ENCODE measurements around the gene HEG1. TPM values are rescaled to one million over a fixed set of nuclear protein-coding genes. Genes with fewer than 3 reads are reported as not detected.
A peak's percentile ranks its signal among the peaks of the same experiment; 100 is the strongest.

Gene HEG1
- total RNA-seq, 2 donors from 2014 or later, result 7.4 to 9.5 TPM

DNA sequence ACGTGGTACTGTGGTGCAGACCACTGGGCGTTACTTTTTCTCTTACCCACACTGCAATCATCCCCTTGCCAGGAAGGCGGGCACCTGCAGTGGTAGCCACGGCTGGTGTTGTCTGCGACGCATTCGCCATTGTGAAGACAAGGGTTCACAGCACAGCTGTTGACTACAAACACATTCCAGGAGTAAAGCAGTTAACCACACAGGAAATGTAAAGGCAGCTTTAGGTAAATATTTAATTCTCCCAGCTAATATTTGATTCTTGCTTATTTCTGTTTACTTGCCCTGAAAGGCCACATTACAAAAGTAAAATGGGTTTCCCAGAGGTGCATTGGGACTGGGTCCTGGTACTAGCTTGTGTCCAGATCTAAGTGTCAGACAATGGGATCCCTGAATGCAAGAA is 45.4 kb downstream of the HEG1 start:
- peaks cover 20% of the 10 kb centered on the region for H3K4me1 Mint-ChIP-seq (ENCODE audit: low read depth)
- no peak overlapping the region for H3K27ac Mint-ChIP-seq
- H3K27me3 Mint-ChIP-seq (ENCODE audit: low read depth), result no peaks in the 10 kb centered on the region
- ATAC-seq (replicated peaks in 1 of 2) (no peak), DNase-seq (no peak)
- peaks cover 5 to 15% of the 10 kb centered on the region in 2 donors for H3K36me3 Mint-ChIP-seq (ENCODE audit: insufficient read depth in 2 of 2)
- H3K9me3 Mint-ChIP-seq, result no peaks in the 10 kb centered on the region
- no peak overlapping the region for H3K4me3 Mint-ChIP-seq

- H3K4me1 Mint-ChIP-seq (ENCODE audit: low read depth), result peaks cover 28% of the 10 kb centered on the region
Measured at GRCh38 chr3:125008766-125009165, 47.0 kb downstream of the HEG1 start.

DNA sequence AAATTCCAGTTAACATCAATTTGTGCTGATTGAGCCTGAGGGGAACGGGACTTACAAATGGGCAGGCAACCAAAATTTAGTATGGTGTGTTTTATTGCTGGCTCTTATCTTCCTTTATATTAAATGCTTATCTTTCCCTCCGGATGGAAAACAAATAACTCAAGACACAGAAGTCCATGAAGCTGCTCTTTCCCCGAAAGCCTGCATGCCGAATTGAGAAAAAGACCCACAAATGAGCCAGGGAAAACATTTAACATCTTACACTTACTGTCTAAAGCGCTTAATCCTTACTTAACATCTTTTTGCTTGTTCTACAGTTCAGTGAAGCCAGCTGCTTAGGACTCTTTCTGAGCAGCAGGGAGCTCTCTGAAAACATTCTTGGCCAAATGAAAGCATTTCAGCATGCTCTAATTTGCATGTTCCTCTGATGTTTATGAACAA is 49.5 kb downstream of the HEG1 start:
- Mint-ChIP-seq H3K36me3 (ENCODE audit: insufficient read depth in 2 of 2) (peaks cover 0 to 7% of the 10 kb centered on the region in 2 donors), H3K4me1 (ENCODE audit: low read depth) (peaks cover 41% of the 10 kb centered on the region), H3K4me3 (no peak overlapping the region), H3K9me3 (no peaks in the 10 kb centered on the region), H3K27me3 (ENCODE audit: low read depth) (no peaks in the 10 kb centered on the region), H3K27ac (peak overlapping the region; percentile 36)
- ATAC-seq (replicated peaks in 1 of 2) (no peak), DNase-seq (no peak)

More at GRCh38 chr3:125008766-125009165, 47.0 kb downstream of the HEG1 start:
- Mint-ChIP-seq H3K4me3 (no peak overlapping the region), H3K36me3 (ENCODE audit: insufficient read depth in 2 of 2) (peaks cover 5 to 10% of the 10 kb centered on the region in 2 donors), H3K27me3 (ENCODE audit: low read depth) (no peaks in the 10 kb centered on the region), H3K27ac (no peak overlapping the region), H3K9me3 (no peaks in the 10 kb centered on the region)
- DNase-seq (no peak), ATAC-seq (replicated peaks in 1 of 2) (no peak)

- Mint-ChIP-seq H3K27ac (no peak overlapping the region), H3K4me3 (no peak overlapping the region), H3K4me1 (ENCODE audit: low read depth) (peaks cover 41% of the 10 kb centered on the region), H3K27me3 (ENCODE audit: low read depth) (no peaks in the 10 kb centered on the region), H3K36me3 (ENCODE audit: insufficient read depth in 2 of 2) (peaks cover 0 to 7% of the 10 kb centered on the region in 2 donors), H3K9me3 (no peaks in the 10 kb centered on the region)
- ATAC-seq (replicated peaks in 1 of 2) (no peak), DNase-seq (no peak)
Measured at GRCh38 chr3:125005676-125006075, 50.1 kb downstream of the HEG1 start.

GRCh38 chr3:125005222-125005621 is 50.6 kb downstream of the HEG1 start:
- no peak overlapping the region for H3K27ac Mint-ChIP-seq
- peaks cover 39% of the 10 kb centered on the region for H3K4me1 Mint-ChIP-seq (ENCODE audit: low read depth)
- peaks cover 0 to 7% of the 10 kb centered on the region in 2 donors for H3K36me3 Mint-ChIP-seq (ENCODE audit: insufficient read depth in 2 of 2)
- ATAC-seq (replicated peaks in 1 of 2) (no peak), DNase-seq (no peak)
- H3K9me3 Mint-ChIP-seq, result no peaks in the 10 kb centered on the region
- H3K4me3 Mint-ChIP-seq, result no peak overlapping the region
- no peaks in the 10 kb centered on the region for H3K27me3 Mint-ChIP-seq (ENCODE audit: low read depth)

- Mint-ChIP-seq H3K4me1 (ENCODE audit: low read depth) (peaks cover 34% of the 10 kb centered on the region), H3K27me3 (ENCODE audit: low read depth) (no peaks in the 10 kb centered on the region), H3K4me3 (no peak overlapping the region), H3K36me3 (ENCODE audit: insufficient read depth in 2 of 2) (peaks cover 0 to 3% of the 10 kb centered on the region in 2 donors), H3K27ac (no peak overlapping the region), H3K9me3 (no peaks in the 10 kb centered on the region)
- ATAC-seq (replicated peaks in 1 of 2), result no peak
- DNase-seq, result no peak
Measured at GRCh38 chr3:125003859-125004595, 51.8 kb downstream of the HEG1 start.

- H3K4me3 Mint-ChIP-seq, result no peak overlapping the region
- H3K4me1 Mint-ChIP-seq (ENCODE audit: low read depth), result peaks cover 34% of the 10 kb centered on the region
- peaks cover 0 to 3% of the 10 kb centered on the region in 2 donors for H3K36me3 Mint-ChIP-seq (ENCODE audit: insufficient read depth in 2 of 2)
- H3K27ac Mint-ChIP-seq, result no peak overlapping the region
- no peaks in the 10 kb centered on the region for H3K9me3 Mint-ChIP-seq
- ATAC-seq (replicated peaks in 1 of 2), result no peak
- no peaks in the 10 kb centered on the region for H3K27me3 Mint-ChIP-seq (ENCODE audit: low read depth)
- no peak for DNase-seq
Measured at GRCh38 chr3:125003369-125003853, 52.4 kb downstream of the HEG1 start.

- DNase-seq, result no peak
- no peak for ATAC-seq (replicated peaks in 1 of 2)
- Mint-ChIP-seq H3K4me3 (no peak overlapping the region), H3K27me3 (ENCODE audit: low read depth) (no peaks in the 10 kb centered on the region), H3K9me3 (no peaks in the 10 kb centered on the region), H3K36me3 (ENCODE audit: insufficient read depth in 2 of 2) (peaks cover 0 to 3% of the 10 kb centered on the region in 2 donors), H3K4me1 (ENCODE audit: low read depth) (peaks cover 34% of the 10 kb centered on the region), H3K27ac (no peak overlapping the region)
Measured at GRCh38 chr3:125002414-125003368, 53.1 kb downstream of the HEG1 start.

GRCh38 chr3:125001557-125002413 is 54.0 kb downstream of the HEG1 start:
- H3K9me3 Mint-ChIP-seq, result no peaks in the 10 kb centered on the region
- no peak overlapping the region for H3K27ac Mint-ChIP-seq
- peaks cover 34% of the 10 kb centered on the region for H3K4me1 Mint-ChIP-seq (ENCODE audit: low read depth)
- no peaks in the 10 kb centered on the region for H3K27me3 Mint-ChIP-seq (ENCODE audit: low read depth)
- no peak overlapping the region for H3K4me3 Mint-ChIP-seq
- no peak for DNase-seq
- no peak for ATAC-seq (replicated peaks in 1 of 2)
- H3K36me3 Mint-ChIP-seq (ENCODE audit: insufficient read depth in 2 of 2), result peaks cover 0 to 3% of the 10 kb centered on the region in 2 donors

- Mint-ChIP-seq H3K36me3 (ENCODE audit: insufficient read depth in 2 of 2) (no peaks in the 10 kb centered on the region), H3K27ac (no peak overlapping the region), H3K9me3 (no peaks in the 10 kb centered on the region), H3K4me1 (ENCODE audit: low read depth) (peaks cover 28% of the 10 kb centered on the region), H3K27me3 (ENCODE audit: low read depth) (no peaks in the 10 kb centered on the region), H3K4me3 (no peak overlapping the region)
- DNase-seq, result no peak
- ATAC-seq (replicated peaks in 1 of 2), result no peak
Measured at GRCh38 chr3:125000661-125001060, 55.1 kb downstream of the HEG1 start.

GRCh38 chr3:124999897-125000435 is 55.8 kb downstream of the HEG1 start:
- no peaks in the 10 kb centered on the region for H3K9me3 Mint-ChIP-seq
- ATAC-seq (replicated peaks in 1 of 2) (no peak), DNase-seq (no peak)
- no peaks in the 10 kb centered on the region for H3K36me3 Mint-ChIP-seq (ENCODE audit: insufficient read depth in 2 of 2)
- H3K4me3 Mint-ChIP-seq, result no peak overlapping the region
- no peak overlapping the region for H3K27ac Mint-ChIP-seq
- no peaks in the 10 kb centered on the region for H3K27me3 Mint-ChIP-seq (ENCODE audit: low read depth)
- peaks cover 28% of the 10 kb centered on the region for H3K4me1 Mint-ChIP-seq (ENCODE audit: low read depth)

- Mint-ChIP-seq H3K4me1 (ENCODE audit: low read depth) (peaks cover 26% of the 10 kb centered on the region), H3K36me3 (ENCODE audit: insufficient read depth in 2 of 2) (no peaks in the 10 kb centered on the region), H3K27me3 (ENCODE audit: low read depth) (no peaks in the 10 kb centered on the region), H3K9me3 (no peaks in the 10 kb centered on the region), H3K4me3 (no peak overlapping the region), H3K27ac (no peak overlapping the region)
- no peak for DNase-seq
- no peak for ATAC-seq (replicated peaks in 1 of 2)
Measured at GRCh38 chr3:124999317-124999716, 56.5 kb downstream of the HEG1 start.

All from activated T-cell treated with anti-CD3 and anti-CD28 coated beads, Interleukin-2, amount 50 U/mL, for 72 hours (primary cell).